Measurements from ENCODE around the gene RIMS1.
"Not testable (repeated sequence)": the region's sequence is repeated elsewhere in the genome, so short reads cannot be mapped to it uniquely, and the experiment has no call there.

The RIMS1 gene

GRCh38 chr6:71983131-71983530, 96.8 kb downstream of the RIMS1 start:
- DNase-seq: no peak

- DNase-seq: no peak
These were observed 108.4 kb downstream of the RIMS1 start for GRCh38 chr6:71994705-71995271.

GRCh38 chr6:71997341-71997740, 111.0 kb downstream of the RIMS1 start:
- DNase-seq: no peak

- DNase-seq: no peak
These were observed 116.1 kb downstream of the RIMS1 start for GRCh38 chr6:72002415-72002814.

- DNase-seq: not testable (repeated sequence)
These were observed 120.2 kb downstream of the RIMS1 start for GRCh38 chr6:72006591-72006990.

GRCh38 chr6:72022830-72023229, 136.5 kb downstream of the RIMS1 start:
- DNase-seq: no peak

- no peak for DNase-seq
These were observed 145.1 kb downstream of the RIMS1 start for GRCh38 chr6:72031471-72031870.

GRCh38 chr6:72032086-72032485, 145.7 kb downstream of the RIMS1 start:
- no peak for DNase-seq

- no peak for DNase-seq
These were observed 149.1 kb downstream of the RIMS1 start for GRCh38 chr6:72035486-72035885.

- DNase-seq: no peak
These were observed 149.6 kb downstream of the RIMS1 start for GRCh38 chr6:72035966-72036365.

GRCh38 chr6:72037006-72037405, 150.7 kb downstream of the RIMS1 start:
- DNase-seq: no peak

- no peak for DNase-seq
These were observed 153.8 kb downstream of the RIMS1 start for GRCh38 chr6:72040111-72040510.

GRCh38 chr6:72042088-72042487, 155.7 kb downstream of the RIMS1 start:
- no peak for DNase-seq

- no peak for DNase-seq
These were observed 161.7 kb downstream of the RIMS1 start for GRCh38 chr6:72048080-72048479.

- no peak for DNase-seq
These were observed 163.0 kb downstream of the RIMS1 start for GRCh38 chr6:72049376-72049775.

GRCh38 chr6:72061286-72061685, 174.9 kb downstream of the RIMS1 start:
- no peak for DNase-seq

- DNase-seq: no peak
These were observed 178.1 kb downstream of the RIMS1 start for GRCh38 chr6:72064399-72064975.

GRCh38 chr6:72078096-72078495, 191.7 kb downstream of the RIMS1 start:
- no peak for DNase-seq

GRCh38 chr6:72080260-72080941, 194.1 kb downstream of the RIMS1 start:
- DNase-seq: no peak

GRCh38 chr6:72081871-72082270, 195.5 kb downstream of the RIMS1 start:
- DNase-seq: no peak

- no peak for DNase-seq
These were observed 197.6 kb downstream of the RIMS1 start for GRCh38 chr6:72083976-72084375.

- DNase-seq: no peak
These were observed 198.7 kb downstream of the RIMS1 start for GRCh38 chr6:72084992-72085569.

GRCh38 chr6:72094506-72094905, 208.2 kb downstream of the RIMS1 start:
- DNase-seq: no peak

- DNase-seq: no peak
These were observed 216.2 kb downstream of the RIMS1 start for GRCh38 chr6:72102561-72102960.

Data from activated naive CD4-positive, alpha-beta T cell treated with anti-CD3 and anti-CD28 coated beads, Interleukin-2, amount 50 U/mL, for 16 hours (primary cell).